Measurements from ENCODE around the gene EYS.

GRCh38 chr6:64145658-64146057, 1561.4 kb downstream of the EYS start:
- TF ChIP-seq RBM17 (IDR thresholded peaks at IDR 0.05; ENCODE audit: borderline replicate concordance, low read depth, low read length) (no peak), SRF (CRISPR knock-in tag; IDR thresholded peaks at IDR 0.05) (no peak), POLR2AphosphoS5 (IDR thresholded peaks at IDR 0.05; ENCODE audit: control insufficient read depth, insufficient read depth, low read depth, low read length) (no peak), NFE2 (IDR thresholded peaks at IDR 0.05; ENCODE audit: low read depth) (no peak), NRF1 (conservative IDR thresholded peaks at IDR 0.05 in 1 of 2, IDR thresholded peaks at IDR 0.05 in 1 of 2) (no peak), FOXO4 (CRISPR knock-in tag; IDR thresholded peaks at IDR 0.05) (no peak), FOXK2 (conservative IDR thresholded peaks at IDR 0.05 in 1 of 2, IDR thresholded peaks at IDR 0.05 in 1 of 2; ENCODE audit: low read depth in 2 of 2) (no peak)
